GM19193 (cell line): ENCODE data around the gene NEDD4L.

ENCODE experiments used
- POLR2A ChIP-seq: IDR thresholded peaks from 4 replicates; pipeline ENCODE4 v1.6.1; 2011; ENCODE audit not compliant: insufficient read depth, insufficient read length; ENCODE audit errors: extremely low read depth

Gene NEDD4L

GRCh38 chr18:58177896-58178470, 134.0 kb downstream of the NEDD4L start:
- TF ChIP-seq POLR2A = no peak

DNA sequence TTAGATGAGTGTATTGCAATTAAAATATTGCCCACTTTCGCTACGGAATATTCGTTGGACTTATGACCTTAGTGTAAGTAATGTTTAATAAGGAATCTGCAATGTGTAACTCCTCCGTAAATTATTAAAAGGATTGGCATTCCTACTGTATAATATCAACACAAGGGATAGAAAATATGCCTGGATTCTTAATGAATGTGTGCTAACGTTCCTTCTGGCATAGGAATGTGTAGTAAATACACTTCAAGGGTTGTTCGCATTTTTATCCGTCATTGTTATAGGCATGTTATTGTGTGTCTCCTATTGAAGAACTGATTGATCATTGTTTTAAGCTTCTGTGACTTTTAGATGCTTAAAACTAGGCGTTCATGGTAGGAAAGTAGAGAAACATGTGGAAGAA, 134.5 kb downstream of the NEDD4L start:
- TF ChIP-seq POLR2A = no peak

DNA sequence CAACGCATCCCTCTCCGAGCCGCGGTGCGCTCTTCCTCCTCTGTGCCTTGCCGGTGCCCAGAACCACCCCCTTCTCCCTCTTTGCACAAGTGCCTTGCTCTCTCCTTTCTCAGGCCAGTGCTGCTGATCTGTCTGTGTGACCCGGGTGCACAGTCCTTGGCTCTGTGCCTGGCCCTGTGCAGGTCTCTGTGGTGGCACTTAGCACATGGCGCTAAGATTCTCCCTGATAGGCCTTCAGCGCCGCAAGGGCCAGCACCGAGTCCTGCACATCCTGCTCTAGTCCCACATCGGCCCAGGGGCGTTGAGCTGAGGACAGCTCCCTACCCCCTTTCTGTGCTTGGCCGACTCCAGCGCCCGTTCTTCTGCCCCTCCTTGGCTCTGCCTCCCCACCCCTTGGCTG, 136.1 kb downstream of the NEDD4L start:
- no peak for TF ChIP-seq POLR2A

GRCh38 chr18:58180738-58181353, 136.8 kb downstream of the NEDD4L start:
- TF ChIP-seq POLR2A = no peak

DNA sequence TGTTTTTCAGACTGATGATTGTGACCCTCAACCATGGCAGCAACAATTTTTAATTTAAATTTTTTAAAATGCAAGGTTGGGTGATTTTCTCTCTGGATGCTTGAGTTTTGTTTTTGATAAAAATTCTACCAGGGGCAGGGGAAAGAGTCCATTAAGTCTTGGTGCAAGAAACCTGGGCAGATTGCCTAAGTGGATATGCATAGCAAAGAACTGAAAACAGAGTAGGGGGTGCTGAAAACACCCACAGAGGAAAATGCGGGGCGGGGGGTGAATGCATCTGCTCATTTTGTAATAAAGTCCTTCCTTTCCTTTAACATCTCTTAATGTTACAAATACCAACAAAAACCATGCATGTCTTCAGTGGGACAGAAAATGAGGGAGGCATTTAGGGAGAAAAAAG, 138.0 kb downstream of the NEDD4L start:
- TF ChIP-seq POLR2A = no peak

- TF ChIP-seq POLR2A = no peak
Observed at GRCh38 chr18:58183226-58183625, 139.2 kb downstream of the NEDD4L start.

- no peak for TF ChIP-seq POLR2A
Observed at GRCh38 chr18:58186258-58186948, 142.4 kb downstream of the NEDD4L start.

GRCh38 chr18:58187674-58188073, 143.6 kb downstream of the NEDD4L start:
- no peak for TF ChIP-seq POLR2A

- no peak for TF ChIP-seq POLR2A
Observed at GRCh38 chr18:58188996-58189395, 145.0 kb downstream of the NEDD4L start.

GRCh38 chr18:58190842-58191530, 147.0 kb downstream of the NEDD4L start:
- TF ChIP-seq POLR2A = no peak

DNA sequence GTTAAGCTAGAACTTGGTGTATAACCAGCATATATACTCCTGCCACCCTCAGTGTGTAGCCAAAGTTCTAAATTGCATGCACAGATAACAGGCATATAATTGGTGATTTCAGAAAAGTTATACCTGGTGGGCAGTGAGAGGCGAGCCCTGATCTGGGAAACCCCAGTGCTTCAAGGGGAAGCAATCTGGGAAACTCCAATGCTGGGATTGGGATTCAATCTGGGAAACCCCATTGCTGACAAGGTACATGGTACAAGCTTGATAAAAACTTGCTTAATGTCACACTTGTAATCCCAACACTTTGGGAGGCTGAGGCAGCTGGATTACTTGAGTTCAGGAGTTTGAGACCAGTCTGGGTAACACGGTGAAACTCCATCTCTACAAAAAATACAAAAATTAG, 147.6 kb downstream of the NEDD4L start:
- TF ChIP-seq POLR2A = no peak

GRCh38 chr18:58192519-58192918, 148.5 kb downstream of the NEDD4L start:
- TF ChIP-seq POLR2A = no peak

DNA sequence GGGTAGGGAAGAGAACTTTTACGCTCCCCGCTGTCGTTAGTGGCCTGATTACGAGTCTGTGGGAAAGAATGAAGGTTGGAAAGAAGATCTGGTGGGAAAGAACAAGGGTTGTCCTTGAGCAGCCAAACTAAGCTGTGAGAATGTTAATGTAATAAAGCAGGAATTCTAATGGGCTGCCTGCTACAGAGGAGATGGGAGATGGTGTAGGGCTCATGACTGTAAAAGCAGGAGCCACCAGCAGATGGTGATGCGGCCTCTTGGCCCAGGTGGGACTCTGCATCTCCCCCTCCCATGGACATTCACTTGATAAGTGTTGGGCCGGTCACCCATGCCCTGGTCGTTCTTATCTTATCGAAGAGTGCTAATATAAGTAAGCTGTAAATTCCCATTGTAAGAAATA, 150.0 kb downstream of the NEDD4L start:
- TF ChIP-seq POLR2A = no peak

GRCh38 chr18:58195278-58195765, 151.3 kb downstream of the NEDD4L start:
- TF ChIP-seq POLR2A = no peak

- TF ChIP-seq POLR2A = no peak
Observed at GRCh38 chr18:58196164-58196563, 152.1 kb downstream of the NEDD4L start.
